Lung microvascular endothelial cell (primary cell): Measurements from ENCODE around the gene ZFP14. TPM values are rescaled to one million over a fixed set of nuclear protein-coding genes. Genes with fewer than 3 reads are reported as not detected.
"Not testable (repeated sequence)": the region's sequence is repeated elsewhere in the genome, so short reads cannot be mapped to it uniquely, and the experiment has no call there.

Experiments used
- DNase-seq, 2 donors: peaks; one replicate each; pipeline versions ENCODE4 v3.0.0 to v3.0.0-alpha.2; 2010; ENCODE audit warnings: low read depth in 2 of 2
- total RNA-seq: library from RNA; depleted of rRNA; stranded (reverse); fragments of >200 nt; gene quantifications from 2 replicates; pipeline ENCODE4 v1.2.1, GENCODE V29; 2014

ZFP14 gene
- total RNA-seq, 1 donor from 2014 or later, result 4.0 TPM

GRCh38 chr19:36331353-36332228 lies 47.4 kb downstream of the ZFP14 start:
- peak; percentile 88 to 89 for DNase-seq

GRCh38 chr19:36330216-36330615 lies 48.8 kb downstream of the ZFP14 start:
- DNase-seq, result no peak

- not testable (repeated sequence) for DNase-seq
Observed at GRCh38 chr19:36329534-36329933, 49.5 kb downstream of the ZFP14 start.

- DNase-seq, result not testable (repeated sequence)
Observed at GRCh38 chr19:36326649-36327048, 52.4 kb downstream of the ZFP14 start.

- DNase-seq, result not testable (repeated sequence)
Observed at GRCh38 chr19:36315164-36315563, 63.8 kb downstream of the ZFP14 start.

DNA sequence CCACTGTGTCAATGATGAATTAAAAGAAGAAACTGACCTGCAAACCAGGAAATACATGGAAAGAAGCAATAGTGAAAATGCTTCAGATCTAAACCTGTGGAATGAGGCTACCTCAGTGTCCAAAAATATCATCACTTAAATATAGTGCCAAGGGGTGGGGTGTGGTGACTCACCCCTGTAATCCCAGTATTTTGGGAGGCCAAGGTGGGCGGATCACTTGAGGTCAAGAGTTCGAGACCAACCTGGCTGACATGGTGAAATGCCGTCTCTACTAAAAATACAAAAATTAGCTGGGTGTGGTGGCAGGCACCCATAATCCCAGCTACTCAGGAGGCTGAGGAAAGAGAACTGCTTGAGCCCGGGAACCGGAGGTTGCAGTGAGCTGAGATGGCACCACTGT lies 64.9 kb downstream of the ZFP14 start:
- not testable (repeated sequence) for DNase-seq

DNA sequence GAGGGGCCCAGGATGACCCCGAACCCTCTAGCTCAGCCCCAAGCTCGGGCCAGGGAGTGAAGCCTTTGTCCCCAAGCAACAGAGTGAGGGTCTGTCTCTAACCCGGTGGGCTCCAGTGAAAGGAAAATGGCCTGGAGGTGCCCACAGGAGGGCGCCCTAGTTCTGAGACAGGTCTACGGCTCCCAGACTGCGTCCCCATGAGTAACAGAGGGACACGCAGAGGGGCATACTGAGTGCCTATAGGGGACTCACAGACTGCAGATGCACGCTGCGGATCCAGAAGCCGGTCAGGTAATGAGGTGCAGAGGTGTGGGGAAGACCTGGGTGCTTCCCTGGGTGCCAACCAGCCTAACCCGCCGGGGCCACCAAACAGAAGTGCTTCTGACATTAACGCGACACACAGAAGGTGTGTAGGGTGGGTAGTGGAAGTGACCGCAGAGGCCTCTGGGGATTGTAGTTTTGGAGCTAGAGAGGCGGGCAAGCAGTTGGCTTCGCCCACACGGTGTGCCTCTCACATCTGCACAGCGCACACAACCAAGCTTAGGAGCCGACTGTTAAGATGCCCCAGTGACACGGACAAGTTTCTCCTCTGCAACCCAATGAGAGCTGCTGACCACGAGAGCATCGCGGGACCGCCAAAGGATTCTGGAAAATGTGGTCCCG lies 67.8 kb downstream of the ZFP14 start:
- not testable (repeated sequence) for DNase-seq

- DNase-seq, result not testable (repeated sequence)
Observed at GRCh38 chr19:36310416-36310990, 68.5 kb downstream of the ZFP14 start.

DNA sequence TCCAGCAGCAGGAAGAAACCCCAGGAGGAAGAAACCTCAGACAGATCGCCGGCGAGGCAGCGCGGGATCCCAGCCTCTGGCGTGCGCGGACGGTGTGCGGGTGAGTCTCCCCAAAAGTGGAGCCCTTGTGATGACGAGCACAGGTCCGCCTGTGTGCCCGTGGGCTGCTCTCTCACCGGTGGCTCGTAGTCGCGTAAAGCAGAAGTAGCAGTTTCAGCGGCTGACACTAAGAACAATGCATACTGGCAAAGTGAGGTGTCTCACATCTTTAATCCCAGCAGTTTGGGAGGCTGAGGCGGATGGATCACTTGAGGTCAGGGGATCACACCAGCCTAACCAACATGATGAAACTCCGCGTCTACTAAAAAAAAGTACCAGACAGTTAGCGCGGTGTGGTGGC lies 69.2 kb downstream of the ZFP14 start:
- DNase-seq, result not testable (repeated sequence)

DNA sequence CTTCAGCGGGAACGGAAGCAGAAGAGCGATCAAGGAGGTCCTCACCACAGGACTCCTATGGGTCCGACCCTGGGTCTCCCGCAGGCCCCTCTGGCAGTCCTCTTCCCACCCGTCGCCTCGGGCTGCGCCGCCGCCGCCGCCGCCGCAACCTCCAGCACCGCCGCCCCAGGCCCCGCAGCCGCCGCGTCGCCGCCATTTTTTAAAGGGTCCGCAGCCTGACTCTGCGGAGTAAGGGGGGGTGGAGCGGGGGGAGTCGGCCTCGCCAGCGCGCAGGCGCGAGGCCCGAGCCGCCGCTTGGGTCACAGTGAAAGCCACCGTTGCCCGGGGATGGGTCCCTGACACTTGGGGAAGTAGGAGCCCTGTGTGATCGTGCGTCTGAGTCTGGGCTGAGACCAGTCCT lies 69.7 kb downstream of the ZFP14 start:
- DNase-seq, result not testable (repeated sequence)

- DNase-seq, result not testable (repeated sequence)
Observed at GRCh38 chr19:36292317-36292716, 86.7 kb downstream of the ZFP14 start.

Other genes with a start within 250 kb of the ZFP14 start
- gene CAPNS1, start 239.1 kb downstream of the ZFP14 start, total RNA-seq, result 361 and 396 TPM in 2 replicates
- gene COX7A1, start 226.8 kb downstream of the ZFP14 start, total RNA-seq, result 88.5 and 153 TPM in 2 replicates
- gene ZNF565, start 164.5 kb downstream of the ZFP14 start, total RNA-seq, result 2.0 and 3.8 TPM in 2 replicates
- 50.1 and 65.7 TPM in 2 replicates for gene ZNF146, start 164.1 kb downstream of the ZFP14 start, total RNA-seq
- gene ZFP82, start 39.4 kb upstream of the ZFP14 start, total RNA-seq, result 2.2 and 4.8 TPM in 2 replicates
- 5.4 and 9.7 TPM in 2 replicates for gene ZNF566, start 110.4 kb upstream of the ZFP14 start, total RNA-seq
- 10.0 and 10.9 TPM in 2 replicates for gene ZNF260, start 149.1 kb upstream of the ZFP14 start, total RNA-seq
- 3.5 and 6.0 TPM in 2 replicates for gene ZNF529, start 194.1 kb upstream of the ZFP14 start, total RNA-seq
- 2.2 and 4.6 TPM in 2 replicates for gene ZNF382, start 226.1 kb upstream of the ZFP14 start, total RNA-seq